Brain microvascular endothelial cell (primary cell): ENCODE data around the gene INHBE.

Experiments used
- DNase-seq: peaks from one replicate; pipeline ENCODE4 v3.0.0-alpha.2; 2020
- H3K27ac ChIP-seq: fragments of 250-450 bp; sonication (Bioruptor Pico); 2 replicates; pipeline ENCODE4 v1.5.1; 2020; ENCODE audit warnings: mild to moderate bottlenecking, moderate library complexity
- H3K27me3 ChIP-seq: fragments of 250-450 bp; sonication (Bioruptor Pico); replicated peaks from 2 replicates; pipeline ENCODE4 v1.5.1; 2020; ENCODE audit warnings: mild to moderate bottlenecking
- H3K36me3 ChIP-seq: fragments of 250-450 bp; sonication (Bioruptor Pico); replicated peaks from 2 replicates; pipeline ENCODE4 v1.5.1; 2020; ENCODE audit warnings: mild to moderate bottlenecking
- H3K4me3 ChIP-seq: 2 replicates; pipeline ENCODE4 v1.5.1; 2011; ENCODE audit warnings: low read depth, mild to moderate bottlenecking, control low read depth, low read length, moderate library complexity
- in situ Hi-C: cut with HindIII; loops from 2 replicates; pipeline ENCODE4 v1.10.0; 2017; ENCODE audit warnings: low sequenced_read_pairs, low pct_ligation_motif_present
- TF ChIP-seq, protein P1 (sequence below): IDR thresholded peaks from 2 replicates; pipeline ENCODE4 v1.5.1; 2011; ENCODE audit warnings: low read depth, mild to moderate bottlenecking, moderate library complexity, low read length, control low read depth, inconsistent platforms; ENCODE audit errors: missing control alignments

The INHBE gene

DNA sequence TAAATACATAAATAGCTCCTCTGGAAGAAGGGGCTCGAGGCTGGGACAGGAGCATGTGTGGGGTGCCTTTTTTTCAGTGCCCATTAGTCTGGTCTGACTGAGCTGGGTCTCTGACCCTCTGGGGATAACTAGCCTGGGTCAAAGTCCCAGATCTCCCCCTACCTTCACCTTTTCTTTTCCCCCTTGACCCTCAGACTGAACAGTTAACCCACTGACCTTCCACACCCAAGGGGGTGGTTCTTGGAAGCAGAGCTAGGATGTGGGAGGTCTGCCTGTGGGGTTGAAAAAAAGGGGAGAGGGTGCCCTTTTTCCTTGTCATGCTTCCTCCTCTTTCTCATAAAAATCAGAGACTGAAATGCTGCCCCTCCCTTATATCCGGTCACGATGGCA, 3.6 kb downstream of the INHBE start:
- in situ Hi-C loops: no loop called here
- peak overlapping the region; percentile 2 for H3K27ac ChIP-seq
- H3K36me3 ChIP-seq: no peaks in the 10 kb centered on the region
- no peaks in the 10 kb centered on the region for H3K27me3 ChIP-seq
- TF ChIP-seq, protein P1, sequence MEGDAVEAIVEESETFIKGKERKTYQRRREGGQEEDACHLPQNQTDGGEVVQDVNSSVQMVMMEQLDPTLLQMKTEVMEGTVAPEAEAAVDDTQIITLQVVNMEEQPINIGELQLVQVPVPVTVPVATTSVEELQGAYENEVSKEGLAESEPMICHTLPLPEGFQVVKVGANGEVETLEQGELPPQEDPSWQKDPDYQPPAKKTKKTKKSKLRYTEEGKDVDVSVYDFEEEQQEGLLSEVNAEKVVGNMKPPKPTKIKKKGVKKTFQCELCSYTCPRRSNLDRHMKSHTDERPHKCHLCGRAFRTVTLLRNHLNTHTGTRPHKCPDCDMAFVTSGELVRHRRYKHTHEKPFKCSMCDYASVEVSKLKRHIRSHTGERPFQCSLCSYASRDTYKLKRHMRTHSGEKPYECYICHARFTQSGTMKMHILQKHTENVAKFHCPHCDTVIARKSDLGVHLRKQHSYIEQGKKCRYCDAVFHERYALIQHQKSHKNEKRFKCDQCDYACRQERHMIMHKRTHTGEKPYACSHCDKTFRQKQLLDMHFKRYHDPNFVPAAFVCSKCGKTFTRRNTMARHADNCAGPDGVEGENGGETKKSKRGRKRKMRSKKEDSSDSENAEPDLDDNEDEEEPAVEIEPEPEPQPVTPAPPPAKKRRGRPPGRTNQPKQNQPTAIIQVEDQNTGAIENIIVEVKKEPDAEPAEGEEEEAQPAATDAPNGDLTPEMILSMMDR: no peak
- no peak for DNase-seq
- H3K4me3 ChIP-seq: peak overlapping the region; percentile 75

DNA sequence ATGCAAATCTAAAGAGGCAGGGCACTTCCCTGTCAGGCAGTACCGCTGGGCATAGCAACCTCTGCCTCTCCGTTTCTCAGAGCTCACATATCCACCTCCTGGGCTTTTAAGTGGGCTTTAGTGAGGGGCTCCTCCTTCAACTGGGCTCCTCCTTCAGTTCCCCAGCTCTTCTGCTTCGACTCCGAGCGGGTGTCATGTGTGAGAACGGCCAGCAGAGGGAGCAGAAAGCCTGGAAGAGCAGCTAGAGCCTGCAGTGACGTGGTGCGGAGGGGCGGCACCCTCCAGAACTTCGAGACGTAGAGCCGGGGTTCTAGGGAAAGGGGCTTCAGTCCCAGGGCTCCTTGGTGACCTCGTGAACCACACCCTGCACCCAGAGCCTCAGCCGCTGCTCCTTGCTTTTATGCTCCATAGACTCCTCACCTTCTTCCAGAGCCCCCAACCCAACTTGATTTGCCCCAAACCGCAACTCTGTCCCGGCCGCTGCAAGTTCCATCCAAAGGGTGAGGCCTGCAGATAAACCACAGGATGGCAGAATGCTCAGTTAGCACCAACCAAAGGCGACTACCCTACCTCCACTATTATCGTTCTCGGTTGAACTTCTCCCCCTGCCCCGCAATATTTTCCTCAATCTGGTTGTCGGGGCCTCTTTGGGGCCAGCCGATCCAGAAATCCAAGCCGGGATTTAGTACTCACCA, 4.1 kb downstream of the INHBE start:
- Histone ChIP-seq H3K27me3 (no peaks in the 10 kb centered on the region), H3K36me3 (no peaks in the 10 kb centered on the region), H3K4me3 (peak overlapping the region; percentile 75), H3K27ac (peak overlapping the region; percentile 2)
- in situ Hi-C loops: no loop called here
- TF ChIP-seq, protein P1: peak; percentile 97
- DNase-seq: peak; percentile 91

DNA sequence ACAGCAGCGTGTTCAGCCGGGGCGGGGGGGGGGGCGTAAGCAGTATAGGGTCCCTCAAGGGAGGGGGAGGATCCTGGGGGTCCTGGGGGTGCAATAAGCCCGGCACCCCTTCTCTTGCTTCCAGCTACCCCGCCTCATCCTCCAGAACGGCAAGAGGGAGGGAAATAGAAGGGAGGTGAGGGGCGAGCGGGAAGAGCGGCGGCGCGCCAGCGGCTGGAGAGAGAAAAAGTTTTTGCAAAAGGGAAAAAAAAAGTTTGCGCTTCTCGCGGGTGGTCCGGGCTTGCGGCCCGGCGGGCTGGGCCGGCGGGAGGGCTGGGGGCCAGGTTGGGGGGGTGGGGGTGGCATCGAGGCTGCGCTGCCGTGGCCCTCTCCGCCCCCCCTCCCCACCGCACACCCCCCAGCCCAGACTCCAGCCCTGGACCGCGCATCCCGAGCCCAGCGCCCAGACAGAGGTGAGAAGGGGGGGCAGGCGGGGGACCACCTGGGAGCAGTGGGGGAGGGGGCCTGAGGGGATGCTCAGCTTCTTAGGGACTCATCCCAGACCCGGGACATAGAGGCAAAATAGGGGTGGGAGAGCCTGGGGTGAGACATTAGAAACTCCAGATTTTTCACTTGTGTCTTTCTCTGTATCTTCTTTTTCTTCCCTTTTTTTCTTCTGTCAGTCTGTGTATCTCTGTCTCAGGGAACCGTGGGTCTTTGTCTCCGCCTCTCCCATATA, 4.8 kb downstream of the INHBE start, which contains the start of gene GLI1:
GLI1 (plus strand) TSS at position 36 of the 718 bp plus-strand sequence. CDS start 3,907 bp downstream, outside the sequence.
- TF ChIP-seq, protein P1: no peak
- no peak for DNase-seq
- Histone ChIP-seq H3K4me3 (peak within 1 kb of the TSS; percentile 75), H3K27me3 (no peaks in the 10 kb centered on the region), H3K27ac (peak within 1 kb of the TSS; percentile 2), H3K36me3 (no peaks in the 10 kb centered on the region)
- in situ Hi-C loops: no loop called here

DNA sequence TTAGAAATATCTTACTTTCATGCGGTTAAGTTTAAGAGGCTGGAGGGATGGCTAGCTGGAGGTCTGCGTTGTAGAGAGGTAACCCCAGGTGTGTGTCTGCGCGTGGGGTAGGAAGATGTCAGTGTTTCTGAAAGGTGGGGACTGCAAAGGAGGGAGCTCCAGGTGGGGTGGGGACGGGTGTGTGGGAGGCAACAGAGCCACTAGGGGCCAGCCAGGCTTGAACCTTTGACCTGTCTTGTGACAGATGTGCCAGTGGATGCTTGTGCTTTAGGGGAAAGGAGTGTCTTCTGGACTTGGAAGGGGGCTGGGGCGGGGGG, 5.3 kb downstream of the INHBE start:
- Histone ChIP-seq H3K27me3 (peaks cover under 1% of the 10 kb centered on the region), H3K4me3 (peak overlapping the region; percentile 67), H3K27ac (no peak overlapping the region), H3K36me3 (no peaks in the 10 kb centered on the region)
- in situ Hi-C loops: no loop called here
- TF ChIP-seq, protein P1: no peak
- no peak for DNase-seq

DNA sequence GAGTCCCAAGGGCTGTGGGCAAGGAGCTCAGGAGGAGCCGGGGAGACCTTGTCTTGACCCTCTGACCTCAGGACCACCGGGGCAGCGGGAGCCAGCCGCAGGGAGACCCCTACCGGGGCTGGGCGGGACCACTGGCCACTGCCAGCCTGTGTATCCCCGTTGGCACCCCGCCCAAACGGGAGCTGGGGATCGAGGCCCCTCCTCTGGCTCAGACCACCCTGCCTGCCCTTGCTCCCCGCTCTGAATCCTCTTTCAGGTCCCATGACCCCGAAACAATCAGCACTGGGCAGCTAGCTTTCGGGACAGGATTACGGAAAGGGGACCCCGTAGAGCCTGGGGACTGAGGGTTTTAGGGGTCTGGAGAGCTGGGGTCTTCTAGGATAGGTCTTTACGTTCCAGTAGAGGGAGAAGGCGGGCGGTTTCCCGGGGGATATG, 5.8 kb downstream of the INHBE start:
- peak overlapping the region; percentile 67 for H3K4me3 ChIP-seq
- peaks cover 4% of the 10 kb centered on the region for H3K27me3 ChIP-seq
- no peak overlapping the region for H3K27ac ChIP-seq
- in situ Hi-C loops: no loop called here
- no peaks in the 10 kb centered on the region for H3K36me3 ChIP-seq
- TF ChIP-seq, protein P1: no peak
- no peak for DNase-seq
